Measurements from ENCODE around the gene TIAM2. TPM values are rescaled to one million over a fixed set of nuclear protein-coding genes. Genes with fewer than 3 reads are reported as not detected.

TIAM2 gene
- total RNA-seq, 1 donor from 2014 or later: 36.8 TPM

DNA sequence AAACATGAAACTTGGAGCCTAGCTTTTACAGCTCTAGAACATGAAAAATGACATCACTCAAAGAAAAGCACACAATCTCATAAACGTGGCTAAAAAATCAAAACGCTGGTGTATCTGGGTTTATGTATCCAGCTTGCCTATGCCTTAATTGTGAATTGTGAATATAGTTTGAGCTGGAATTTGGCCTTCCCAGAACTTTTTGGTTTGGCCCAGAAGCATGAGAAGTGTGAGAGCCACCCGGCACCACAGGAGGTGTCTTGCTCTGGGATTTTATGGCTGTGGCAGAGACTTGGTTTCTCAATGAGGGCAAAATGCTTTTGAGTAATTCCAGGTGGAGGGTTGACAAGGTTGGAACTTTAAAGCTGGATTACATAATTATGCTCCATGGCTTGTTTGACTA is 69.2 kb downstream of the TIAM2 start:
- Mint-ChIP-seq H3K27ac (ENCODE audit: unreplicated experiment) (no peak overlapping the region), H3K36me3 (ENCODE audit: low read depth) (no peaks in the 10 kb centered on the region), H3K4me3 (no peak overlapping the region), H3K27me3 (ENCODE audit: low read depth) (no peaks in the 10 kb centered on the region), H3K9me3 (no peaks in the 10 kb centered on the region), H3K4me1 (peaks cover 16% of the 10 kb centered on the region)
- DNase-seq (ENCODE audit: low read depth, low spot score): no peak
- TF ChIP-seq, protein P1, sequence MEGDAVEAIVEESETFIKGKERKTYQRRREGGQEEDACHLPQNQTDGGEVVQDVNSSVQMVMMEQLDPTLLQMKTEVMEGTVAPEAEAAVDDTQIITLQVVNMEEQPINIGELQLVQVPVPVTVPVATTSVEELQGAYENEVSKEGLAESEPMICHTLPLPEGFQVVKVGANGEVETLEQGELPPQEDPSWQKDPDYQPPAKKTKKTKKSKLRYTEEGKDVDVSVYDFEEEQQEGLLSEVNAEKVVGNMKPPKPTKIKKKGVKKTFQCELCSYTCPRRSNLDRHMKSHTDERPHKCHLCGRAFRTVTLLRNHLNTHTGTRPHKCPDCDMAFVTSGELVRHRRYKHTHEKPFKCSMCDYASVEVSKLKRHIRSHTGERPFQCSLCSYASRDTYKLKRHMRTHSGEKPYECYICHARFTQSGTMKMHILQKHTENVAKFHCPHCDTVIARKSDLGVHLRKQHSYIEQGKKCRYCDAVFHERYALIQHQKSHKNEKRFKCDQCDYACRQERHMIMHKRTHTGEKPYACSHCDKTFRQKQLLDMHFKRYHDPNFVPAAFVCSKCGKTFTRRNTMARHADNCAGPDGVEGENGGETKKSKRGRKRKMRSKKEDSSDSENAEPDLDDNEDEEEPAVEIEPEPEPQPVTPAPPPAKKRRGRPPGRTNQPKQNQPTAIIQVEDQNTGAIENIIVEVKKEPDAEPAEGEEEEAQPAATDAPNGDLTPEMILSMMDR (conservative IDR thresholded peaks at IDR 0.05): no peak

DNA sequence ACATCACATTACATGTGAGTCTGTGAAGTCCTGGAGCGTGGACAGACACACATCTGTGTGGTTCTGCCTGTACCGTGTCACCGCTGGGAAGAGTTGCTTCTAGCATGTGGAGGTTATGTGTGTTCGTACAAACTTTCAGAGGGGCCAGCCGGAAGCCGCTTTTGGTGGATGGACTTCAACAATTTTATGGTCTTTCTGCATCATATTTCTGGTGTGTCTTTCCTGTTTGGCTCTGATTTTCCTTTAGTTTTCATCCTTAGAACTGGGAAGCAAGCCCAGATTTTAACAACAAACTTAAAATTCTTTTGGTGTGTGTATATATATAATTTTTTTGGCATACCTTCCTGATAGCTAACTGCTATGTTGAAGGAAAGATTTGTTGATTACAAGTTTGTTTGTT is 71.2 kb downstream of the TIAM2 start:
- peak overlapping the region; percentile 1 for H3K27ac Mint-ChIP-seq (ENCODE audit: unreplicated experiment)
- H3K27me3 Mint-ChIP-seq (ENCODE audit: low read depth): no peaks in the 10 kb centered on the region
- no peak overlapping the region for H3K4me3 Mint-ChIP-seq
- peaks cover 16% of the 10 kb centered on the region for H3K4me1 Mint-ChIP-seq
- no peaks in the 10 kb centered on the region for H3K36me3 Mint-ChIP-seq (ENCODE audit: low read depth)
- no peak for DNase-seq (ENCODE audit: low read depth, low spot score)
- H3K9me3 Mint-ChIP-seq: no peaks in the 10 kb centered on the region
- TF ChIP-seq, protein P1 (conservative IDR thresholded peaks at IDR 0.05): no peak

DNA sequence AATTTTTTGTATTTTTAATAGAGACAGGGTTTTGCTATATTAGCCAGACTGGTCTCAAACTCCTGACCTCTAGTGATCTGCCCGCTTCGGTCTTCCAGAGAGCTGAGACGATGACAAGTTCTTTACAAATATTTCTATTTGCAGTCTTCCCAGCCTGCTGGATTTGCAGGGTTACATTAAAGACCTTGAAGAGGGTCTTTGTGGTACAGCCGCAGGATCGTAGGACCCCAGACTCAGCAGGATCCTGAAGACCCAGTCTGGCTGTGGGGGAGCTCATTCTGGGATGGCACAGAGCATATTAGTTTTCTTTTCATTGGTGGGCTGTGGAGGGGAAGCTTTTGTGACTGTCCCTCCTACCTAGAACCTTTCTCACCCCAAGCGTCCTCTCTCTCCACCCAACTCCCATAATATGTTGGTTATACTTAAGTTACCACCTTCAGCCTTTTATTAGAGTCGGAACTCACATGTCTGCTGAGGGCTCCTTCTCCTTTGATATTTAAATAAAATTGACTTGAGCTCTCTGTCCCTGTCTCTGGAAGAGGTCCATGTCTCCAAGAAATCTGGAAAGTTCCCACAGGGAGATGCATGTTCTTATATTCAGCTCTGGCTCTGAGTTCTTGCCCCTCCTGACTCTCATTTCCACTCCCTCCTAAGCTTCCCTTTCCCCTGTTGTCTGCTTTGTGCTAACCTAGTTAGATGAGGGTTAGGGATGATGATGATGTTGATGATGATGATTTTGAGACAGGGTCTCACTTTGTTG is 72.0 kb downstream of the TIAM2 start:
- H3K9me3 Mint-ChIP-seq: no peaks in the 10 kb centered on the region
- no peaks in the 10 kb centered on the region for H3K27me3 Mint-ChIP-seq (ENCODE audit: low read depth)
- H3K27ac Mint-ChIP-seq (ENCODE audit: unreplicated experiment): peak overlapping the region; percentile 50
- H3K4me1 Mint-ChIP-seq: peaks cover 16% of the 10 kb centered on the region
- no peak overlapping the region for H3K4me3 Mint-ChIP-seq
- TF ChIP-seq, protein P1 (conservative IDR thresholded peaks at IDR 0.05): no peak
- peaks cover 4% of the 10 kb centered on the region for H3K36me3 Mint-ChIP-seq (ENCODE audit: low read depth)
- no peak for DNase-seq (ENCODE audit: low read depth, low spot score)

DNA sequence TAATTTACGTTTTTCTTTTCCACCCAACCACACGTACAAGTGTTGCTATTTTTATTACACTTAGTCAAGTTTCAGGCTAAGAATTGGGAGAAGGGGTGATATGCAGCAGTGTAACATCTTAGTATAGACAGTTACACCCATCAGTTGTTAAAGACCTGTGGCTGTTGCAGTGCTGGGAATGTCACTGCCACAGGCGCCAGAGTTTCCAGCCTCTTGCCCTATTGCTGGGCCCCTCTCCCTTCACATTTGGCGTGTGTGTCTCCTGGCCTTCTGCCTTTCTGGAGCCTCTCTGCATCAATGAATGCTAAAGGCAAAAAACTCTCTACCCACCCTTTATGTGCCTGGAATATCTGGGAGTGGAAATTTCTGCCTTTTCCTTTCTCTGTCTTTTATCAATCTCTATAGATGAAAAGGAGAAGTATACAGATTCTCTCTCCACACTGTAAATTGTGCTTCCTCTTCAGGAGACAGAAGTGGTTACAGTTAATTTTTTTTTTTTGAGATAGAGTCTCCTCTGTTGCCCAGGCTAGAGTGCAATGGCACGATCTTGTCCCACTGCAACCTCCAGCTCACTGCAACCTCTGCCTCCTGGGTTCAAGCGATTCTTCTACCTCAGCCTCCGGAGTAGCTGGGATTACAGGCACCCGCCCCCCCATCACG is 73.0 kb downstream of the TIAM2 start:
- H3K27ac Mint-ChIP-seq (ENCODE audit: unreplicated experiment): no peak overlapping the region

DNA sequence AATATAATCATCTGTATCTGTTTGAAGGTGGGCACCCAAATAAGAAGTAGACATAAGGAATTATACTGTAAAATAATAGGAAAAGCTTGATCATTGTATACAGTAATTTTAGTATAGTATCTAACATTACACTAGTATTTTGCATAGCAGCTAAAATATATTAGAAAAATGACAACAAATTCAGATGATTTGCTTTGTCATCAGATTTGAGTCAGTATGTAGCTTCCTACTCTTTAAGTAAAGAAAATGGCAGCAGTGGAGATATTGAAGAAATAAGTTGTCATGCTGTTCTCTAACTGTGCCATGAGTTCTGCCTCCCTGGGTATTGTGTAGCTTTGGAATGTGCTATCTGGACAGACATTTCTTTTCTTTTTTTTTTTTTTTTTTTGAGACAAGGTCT is 74.4 kb downstream of the TIAM2 start:
- no peaks in the 10 kb centered on the region for H3K27me3 Mint-ChIP-seq (ENCODE audit: low read depth)
- no peak overlapping the region for H3K4me3 Mint-ChIP-seq
- DNase-seq (ENCODE audit: low read depth, low spot score): no peak
- peaks cover 16% of the 10 kb centered on the region for H3K4me1 Mint-ChIP-seq
- no peaks in the 10 kb centered on the region for H3K9me3 Mint-ChIP-seq
- no peak overlapping the region for H3K27ac Mint-ChIP-seq (ENCODE audit: unreplicated experiment)
- H3K36me3 Mint-ChIP-seq (ENCODE audit: low read depth): peaks cover 9% of the 10 kb centered on the region
- TF ChIP-seq, protein P1 (conservative IDR thresholded peaks at IDR 0.05): no peak

More for the DNA sequence above, 73.0 kb downstream of the TIAM2 start:
- Mint-ChIP-seq H3K27me3 (ENCODE audit: low read depth) (no peaks in the 10 kb centered on the region), H3K36me3 (ENCODE audit: low read depth) (peaks cover 9% of the 10 kb centered on the region), H3K4me3 (no peak overlapping the region), H3K9me3 (no peaks in the 10 kb centered on the region), H3K4me1 (peaks cover 16% of the 10 kb centered on the region)
- DNase-seq (ENCODE audit: low read depth, low spot score): no peak
- TF ChIP-seq, protein P1 (conservative IDR thresholded peaks at IDR 0.05): no peak

Measured in neural crest cell (in vitro differentiated cells).